ENCODE data around the gene PKD1L1.
"Not testable (repeated sequence)": the region's sequence is repeated elsewhere in the genome, so short reads cannot be mapped to it uniquely, and the experiment has no call there.

PKD1L1 gene

GRCh38 chr7:47943676-47944474 is 4.4 kb downstream of the PKD1L1 start:
- Histone ChIP-seq H3K9me3 (ENCODE audit: control insufficient read depth, low read depth, low read length) (no peaks in the 10 kb centered on the region), H3K27me3 (ENCODE audit: control insufficient read depth, insufficient read depth, low read length) (no peaks in the 10 kb centered on the region), H3K4me1 (ENCODE audit: control insufficient read depth, low read depth, low read length) (peaks cover 15% of the 10 kb centered on the region), H3K36me3 (ENCODE audit: control insufficient read depth, low read depth, low read length) (no peaks in the 10 kb centered on the region), H3K27ac (ENCODE audit: low read length) (no peak overlapping the region), H3K9ac (ENCODE audit: low read length) (no peak overlapping the region), H3K4me3 (ENCODE audit: low read length) (no peak overlapping the region)

DNA sequence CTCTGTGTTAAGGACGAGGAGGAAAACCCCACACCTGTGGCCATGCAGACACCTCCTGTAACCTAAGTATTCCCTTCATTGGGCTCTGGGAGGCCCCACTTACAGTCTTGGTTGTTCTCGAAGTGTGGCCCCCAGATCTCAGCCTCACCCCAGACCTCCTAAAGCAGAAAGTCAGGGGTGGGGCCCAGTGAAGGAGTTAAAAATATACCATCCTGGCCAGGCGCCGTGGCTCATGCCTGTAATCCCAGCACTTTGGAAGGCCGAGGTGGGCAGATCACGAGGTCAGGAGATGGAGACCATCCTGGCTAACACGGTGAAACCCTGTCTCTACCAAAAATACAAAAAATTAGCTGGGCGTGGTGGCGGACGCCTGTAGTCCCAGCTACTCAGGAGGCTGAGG is 5.6 kb downstream of the PKD1L1 start:
- H3K4me1 ChIP-seq (ENCODE audit: control insufficient read depth, low read depth, low read length) = peaks cover 15% of the 10 kb centered on the region

DNA sequence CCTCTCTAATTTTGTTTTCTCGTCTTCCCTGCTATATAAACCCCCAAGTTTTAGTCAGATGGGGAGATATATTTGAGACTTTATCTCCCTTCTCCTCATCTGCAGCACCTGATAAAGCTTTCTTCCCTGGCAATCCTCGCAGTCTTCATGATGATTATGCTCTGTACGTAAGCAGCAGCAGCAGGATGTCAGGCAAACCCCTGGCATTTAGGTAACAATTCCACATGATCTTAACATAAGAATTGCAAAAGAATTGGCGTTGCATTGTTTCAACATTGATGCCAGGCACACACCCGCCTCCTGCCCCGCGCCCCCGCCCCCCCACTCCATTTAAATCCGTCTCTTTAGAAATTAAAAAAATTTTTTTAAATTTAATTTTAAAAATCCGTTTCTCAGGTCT is 6.1 kb downstream of the PKD1L1 start:
- no peak overlapping the region for H3K4me3 ChIP-seq (ENCODE audit: low read length)
- no peaks in the 10 kb centered on the region for H3K9me3 ChIP-seq (ENCODE audit: control insufficient read depth, low read depth, low read length)
- no peak overlapping the region for H3K27ac ChIP-seq (ENCODE audit: low read length)
- H3K9ac ChIP-seq (ENCODE audit: low read length) = no peak overlapping the region
- H3K27me3 ChIP-seq (ENCODE audit: control insufficient read depth, insufficient read depth, low read length) = no peaks in the 10 kb centered on the region
- H3K4me1 ChIP-seq (ENCODE audit: control insufficient read depth, low read depth, low read length) = peaks cover 15% of the 10 kb centered on the region
- no peaks in the 10 kb centered on the region for H3K36me3 ChIP-seq (ENCODE audit: control insufficient read depth, low read depth, low read length)

More for the DNA sequence above, 5.6 kb downstream of the PKD1L1 start:
- not testable (repeated sequence) for H3K27ac ChIP-seq (ENCODE audit: low read length); H3K4me3 ChIP-seq (ENCODE audit: low read length); H3K9ac ChIP-seq (ENCODE audit: low read length); H3K36me3 ChIP-seq (ENCODE audit: control insufficient read depth, low read depth, low read length); H3K27me3 ChIP-seq (ENCODE audit: control insufficient read depth, insufficient read depth, low read length); H3K9me3 ChIP-seq (ENCODE audit: control insufficient read depth, low read depth, low read length)

GRCh38 chr7:47941136-47941844 is 7.0 kb downstream of the PKD1L1 start:
- peaks cover 18% of the 10 kb centered on the region for H3K4me1 ChIP-seq (ENCODE audit: control insufficient read depth, low read depth, low read length)
- no peaks in the 10 kb centered on the region for H3K27me3 ChIP-seq (ENCODE audit: control insufficient read depth, insufficient read depth, low read length)
- no peak overlapping the region for H3K9ac ChIP-seq (ENCODE audit: low read length)
- no peak overlapping the region for H3K4me3 ChIP-seq (ENCODE audit: low read length)
- no peaks in the 10 kb centered on the region for H3K36me3 ChIP-seq (ENCODE audit: control insufficient read depth, low read depth, low read length)
- H3K9me3 ChIP-seq (ENCODE audit: control insufficient read depth, low read depth, low read length) = no peaks in the 10 kb centered on the region
- no peak overlapping the region for H3K27ac ChIP-seq (ENCODE audit: low read length)

DNA sequence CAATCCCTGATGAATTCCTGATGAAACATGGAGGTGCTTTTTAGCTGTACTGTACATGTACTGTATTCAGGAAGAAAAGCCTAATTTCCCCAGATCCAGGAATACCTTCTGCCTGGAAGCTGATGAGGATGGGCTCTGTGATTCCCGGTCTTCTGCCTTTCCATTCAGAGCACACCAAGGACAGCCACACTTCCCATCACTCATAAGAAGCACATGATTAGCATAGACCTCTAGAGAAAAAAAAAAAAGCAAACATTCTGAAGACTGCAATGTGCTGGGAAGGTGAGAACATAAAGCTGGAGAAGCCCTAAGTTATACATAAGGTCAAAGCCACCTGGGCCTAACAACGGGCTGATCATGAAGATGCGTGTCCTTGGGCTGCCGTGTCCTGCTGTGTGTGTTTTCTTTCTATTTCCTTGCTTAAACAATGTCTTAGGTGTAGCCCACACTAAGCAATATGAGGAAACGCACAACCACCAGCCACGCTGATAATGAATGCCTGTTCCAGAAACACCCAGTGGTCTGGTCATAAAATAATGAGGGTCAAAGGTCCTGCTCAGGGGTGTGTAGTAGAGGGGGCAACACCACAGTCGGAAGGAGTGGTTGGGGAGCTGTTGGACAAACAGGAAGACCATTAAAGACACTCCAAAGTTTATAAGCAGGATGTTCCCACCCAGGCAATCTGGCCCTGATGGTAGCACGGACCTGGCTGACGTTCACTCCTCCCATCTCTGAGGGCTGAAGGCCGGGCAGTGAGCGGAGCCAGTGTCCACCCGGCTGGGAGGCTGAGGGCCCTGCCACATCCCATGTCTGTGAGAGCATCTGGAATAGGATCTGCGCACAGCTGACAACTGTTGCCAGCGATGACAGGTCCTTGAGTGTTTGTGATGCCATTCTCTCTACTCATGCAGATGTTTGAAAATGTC is 7.9 kb downstream of the PKD1L1 start:
- no peak overlapping the region for H3K4me3 ChIP-seq (ENCODE audit: low read length)
- H3K27me3 ChIP-seq (ENCODE audit: control insufficient read depth, insufficient read depth, low read length) = no peaks in the 10 kb centered on the region
- H3K27ac ChIP-seq (ENCODE audit: low read length) = no peak overlapping the region
- H3K36me3 ChIP-seq (ENCODE audit: control insufficient read depth, low read depth, low read length) = no peaks in the 10 kb centered on the region
- H3K9ac ChIP-seq (ENCODE audit: low read length) = no peak overlapping the region
- no peaks in the 10 kb centered on the region for H3K9me3 ChIP-seq (ENCODE audit: control insufficient read depth, low read depth, low read length)
- H3K4me1 ChIP-seq (ENCODE audit: control insufficient read depth, low read depth, low read length) = peaks cover 18% of the 10 kb centered on the region

- H3K4me3 ChIP-seq (ENCODE audit: low read length) = no peak overlapping the region
- H3K4me1 ChIP-seq (ENCODE audit: control insufficient read depth, low read depth, low read length) = peaks cover 18% of the 10 kb centered on the region
- no peak overlapping the region for H3K9ac ChIP-seq (ENCODE audit: low read length)
- no peaks in the 10 kb centered on the region for H3K9me3 ChIP-seq (ENCODE audit: control insufficient read depth, low read depth, low read length)
- no peaks in the 10 kb centered on the region for H3K27me3 ChIP-seq (ENCODE audit: control insufficient read depth, insufficient read depth, low read length)
- H3K36me3 ChIP-seq (ENCODE audit: control insufficient read depth, low read depth, low read length) = no peaks in the 10 kb centered on the region
- H3K27ac ChIP-seq (ENCODE audit: low read length) = no peak overlapping the region
Measured at GRCh38 chr7:47939425-47940036, 8.7 kb downstream of the PKD1L1 start.

- Histone ChIP-seq H3K9me3 (ENCODE audit: control insufficient read depth, low read depth, low read length) (no peaks in the 10 kb centered on the region), H3K4me3 (ENCODE audit: low read length) (no peak overlapping the region), H3K27ac (ENCODE audit: low read length) (no peak overlapping the region), H3K27me3 (ENCODE audit: control insufficient read depth, insufficient read depth, low read length) (no peaks in the 10 kb centered on the region), H3K4me1 (ENCODE audit: control insufficient read depth, low read depth, low read length) (peaks cover 18% of the 10 kb centered on the region), H3K36me3 (ENCODE audit: control insufficient read depth, low read depth, low read length) (no peaks in the 10 kb centered on the region), H3K9ac (ENCODE audit: low read length) (no peak overlapping the region)
Measured at GRCh38 chr7:47938574-47939165, 9.6 kb downstream of the PKD1L1 start.

DNA sequence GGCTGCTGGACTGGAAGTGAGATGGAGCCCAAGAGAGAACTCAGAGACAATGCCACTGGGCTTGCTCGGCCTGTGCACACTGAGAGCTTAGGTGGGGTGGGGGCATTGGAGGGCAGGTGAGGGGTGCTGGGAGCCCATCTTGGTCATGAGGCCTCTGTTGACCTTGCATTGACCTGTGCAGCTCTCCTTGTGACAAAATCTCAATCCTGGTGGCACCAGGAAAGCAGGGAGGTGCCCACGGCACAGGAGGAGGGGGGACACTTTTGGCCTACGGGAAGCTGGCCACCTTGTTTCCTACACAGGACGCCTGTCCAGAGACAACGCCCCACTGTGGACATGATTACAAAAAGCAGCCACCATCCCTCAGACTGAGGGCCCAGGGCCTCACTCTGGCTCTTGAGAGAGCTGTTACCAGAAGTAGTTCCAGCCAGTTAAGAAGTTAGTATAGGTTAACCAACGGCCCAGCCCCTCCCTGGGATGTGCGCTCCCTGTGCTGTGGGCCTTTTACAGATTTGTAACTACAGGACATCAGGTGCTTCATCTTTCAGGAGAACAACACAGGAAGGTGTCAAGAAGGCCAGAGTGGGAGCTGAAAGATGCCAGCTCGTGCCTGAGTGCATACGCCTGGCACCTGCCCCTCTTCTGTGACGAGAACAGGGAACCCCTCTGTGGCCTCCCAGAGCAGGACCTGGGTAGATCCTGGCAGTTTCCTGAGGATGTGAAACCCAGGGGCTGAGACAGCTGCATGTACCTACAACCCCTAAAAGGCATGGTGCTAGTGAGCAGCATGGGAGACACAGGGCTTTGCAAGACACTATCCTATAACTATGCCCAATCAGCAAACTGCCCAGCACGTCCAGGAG is 10.3 kb downstream of the PKD1L1 start:
- no peak overlapping the region for H3K9ac ChIP-seq (ENCODE audit: low read length)
- no peaks in the 10 kb centered on the region for H3K9me3 ChIP-seq (ENCODE audit: control insufficient read depth, low read depth, low read length)
- H3K4me1 ChIP-seq (ENCODE audit: control insufficient read depth, low read depth, low read length) = peaks cover 18% of the 10 kb centered on the region
- H3K4me3 ChIP-seq (ENCODE audit: low read length) = no peak overlapping the region
- no peaks in the 10 kb centered on the region for H3K27me3 ChIP-seq (ENCODE audit: control insufficient read depth, insufficient read depth, low read length)
- no peaks in the 10 kb centered on the region for H3K36me3 ChIP-seq (ENCODE audit: control insufficient read depth, low read depth, low read length)
- no peak overlapping the region for H3K27ac ChIP-seq (ENCODE audit: low read length)

DNA sequence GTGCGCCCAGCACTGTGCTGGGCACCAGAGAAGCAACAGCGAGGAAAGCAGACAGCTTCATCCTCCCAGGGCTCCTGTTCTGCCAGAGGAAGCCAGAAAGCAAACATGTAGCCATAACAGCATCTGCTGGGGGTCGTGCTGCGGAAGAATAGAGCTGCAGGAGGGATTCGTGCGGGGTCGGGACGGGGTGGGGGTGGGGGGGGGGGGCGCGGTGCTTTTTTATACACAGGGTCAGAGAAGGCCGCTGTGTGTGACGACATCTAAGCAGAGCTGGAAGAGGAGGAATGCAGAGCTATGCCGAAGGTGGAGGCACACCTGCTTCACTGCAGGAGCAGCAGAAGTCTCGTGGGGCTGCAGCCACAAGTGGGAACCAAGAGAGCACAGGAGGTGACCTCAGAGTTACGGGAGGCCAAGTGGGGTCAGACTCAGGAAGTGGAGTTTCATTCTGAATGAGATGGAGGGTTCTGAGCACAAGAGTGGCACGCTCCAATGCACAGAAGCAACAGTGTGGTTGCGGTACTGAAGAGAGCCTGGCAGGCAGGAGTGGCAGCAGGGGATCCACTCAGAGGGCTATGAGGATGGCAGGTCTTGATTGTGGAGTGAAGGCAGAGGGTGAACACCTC is 11.1 kb downstream of the PKD1L1 start:
- no peaks in the 10 kb centered on the region for H3K36me3 ChIP-seq (ENCODE audit: control insufficient read depth, low read depth, low read length)
- peaks cover 18% of the 10 kb centered on the region for H3K4me1 ChIP-seq (ENCODE audit: control insufficient read depth, low read depth, low read length)
- H3K9me3 ChIP-seq (ENCODE audit: control insufficient read depth, low read depth, low read length) = no peaks in the 10 kb centered on the region
- H3K4me3 ChIP-seq (ENCODE audit: low read length) = no peak overlapping the region
- H3K27me3 ChIP-seq (ENCODE audit: control insufficient read depth, insufficient read depth, low read length) = no peaks in the 10 kb centered on the region
- H3K9ac ChIP-seq (ENCODE audit: low read length) = no peak overlapping the region
- H3K27ac ChIP-seq (ENCODE audit: low read length) = no peak overlapping the region

DNA sequence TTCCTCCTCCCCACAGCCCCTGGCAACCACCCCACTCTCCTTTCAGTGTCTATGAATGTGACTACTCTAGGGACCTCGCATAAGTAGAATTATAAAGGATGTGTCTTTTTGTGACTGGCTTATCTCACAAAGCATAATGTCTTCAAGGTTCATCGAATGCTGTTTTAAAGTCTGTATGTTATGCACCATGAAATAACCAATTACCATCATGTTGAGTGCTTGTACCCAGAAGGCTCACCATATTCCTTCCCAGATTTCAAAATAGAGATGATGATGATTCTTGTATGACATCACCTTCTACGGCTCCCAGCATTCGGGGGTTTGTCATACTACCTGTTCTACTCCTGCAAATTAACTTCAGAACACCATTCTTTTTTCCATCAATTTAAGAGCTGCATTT is 11.9 kb downstream of the PKD1L1 start:
- Histone ChIP-seq H3K36me3 (ENCODE audit: control insufficient read depth, low read depth, low read length) (no peaks in the 10 kb centered on the region), H3K9ac (ENCODE audit: low read length) (no peak overlapping the region), H3K4me1 (ENCODE audit: control insufficient read depth, low read depth, low read length) (peaks cover 9% of the 10 kb centered on the region), H3K27me3 (ENCODE audit: control insufficient read depth, insufficient read depth, low read length) (no peaks in the 10 kb centered on the region), H3K9me3 (ENCODE audit: control insufficient read depth, low read depth, low read length) (no peaks in the 10 kb centered on the region), H3K27ac (ENCODE audit: low read length) (no peak overlapping the region), H3K4me3 (ENCODE audit: low read length) (no peak overlapping the region)
